Measurements from ENCODE around the gene TAB2. TPM values are rescaled to one million over a fixed set of nuclear protein-coding genes. Genes with fewer than 3 reads are reported as not detected.
"Not testable (repeated sequence)": the region's sequence is repeated elsewhere in the genome, so short reads cannot be mapped to it uniquely, and the experiment has no call there.

TAB2 gene
- total RNA-seq, 4 donors from 2014 or later: 48.2 to 84.6 (median 52.8) TPM

DNA sequence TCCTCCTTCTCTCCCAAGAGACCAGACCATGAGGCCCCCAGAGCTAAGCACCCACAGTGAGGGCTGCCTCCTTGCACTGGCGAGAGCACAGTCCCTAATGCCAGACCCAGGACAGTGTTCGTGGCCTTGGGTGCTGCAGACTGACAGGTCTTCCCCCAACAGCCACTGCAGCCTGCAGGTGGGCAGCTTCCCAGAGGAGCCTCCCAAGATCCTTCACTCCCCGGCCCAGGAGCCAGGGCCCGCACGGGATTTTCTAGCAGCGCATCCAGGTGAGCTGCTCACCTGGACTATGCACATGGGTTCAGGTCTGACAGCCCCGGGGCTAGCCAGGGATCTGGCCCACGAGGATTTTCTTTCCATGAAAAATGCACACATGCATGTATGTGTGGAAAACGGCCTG is 124.2 kb downstream of the TAB2 start:
- Histone ChIP-seq H3K27me3 (no peaks in the 10 kb centered on the region), H3K4me1 (peaks cover 0 to 4% (median 0%) of the 10 kb centered on the region in 4 donors), H3K27ac (no peak overlapping the region), H3K9me3 (no peaks in the 10 kb centered on the region), H3K4me3 (no peak overlapping the region), H3K36me3 (no peaks in the 10 kb centered on the region)
- no peak for DNase-seq
- TF ChIP-seq, protein P1, sequence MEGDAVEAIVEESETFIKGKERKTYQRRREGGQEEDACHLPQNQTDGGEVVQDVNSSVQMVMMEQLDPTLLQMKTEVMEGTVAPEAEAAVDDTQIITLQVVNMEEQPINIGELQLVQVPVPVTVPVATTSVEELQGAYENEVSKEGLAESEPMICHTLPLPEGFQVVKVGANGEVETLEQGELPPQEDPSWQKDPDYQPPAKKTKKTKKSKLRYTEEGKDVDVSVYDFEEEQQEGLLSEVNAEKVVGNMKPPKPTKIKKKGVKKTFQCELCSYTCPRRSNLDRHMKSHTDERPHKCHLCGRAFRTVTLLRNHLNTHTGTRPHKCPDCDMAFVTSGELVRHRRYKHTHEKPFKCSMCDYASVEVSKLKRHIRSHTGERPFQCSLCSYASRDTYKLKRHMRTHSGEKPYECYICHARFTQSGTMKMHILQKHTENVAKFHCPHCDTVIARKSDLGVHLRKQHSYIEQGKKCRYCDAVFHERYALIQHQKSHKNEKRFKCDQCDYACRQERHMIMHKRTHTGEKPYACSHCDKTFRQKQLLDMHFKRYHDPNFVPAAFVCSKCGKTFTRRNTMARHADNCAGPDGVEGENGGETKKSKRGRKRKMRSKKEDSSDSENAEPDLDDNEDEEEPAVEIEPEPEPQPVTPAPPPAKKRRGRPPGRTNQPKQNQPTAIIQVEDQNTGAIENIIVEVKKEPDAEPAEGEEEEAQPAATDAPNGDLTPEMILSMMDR (IDR thresholded peaks at IDR 0.05): no peak
- TF ChIP-seq POLR2A (IDR thresholded peaks at IDR 0.05): no peak

DNA sequence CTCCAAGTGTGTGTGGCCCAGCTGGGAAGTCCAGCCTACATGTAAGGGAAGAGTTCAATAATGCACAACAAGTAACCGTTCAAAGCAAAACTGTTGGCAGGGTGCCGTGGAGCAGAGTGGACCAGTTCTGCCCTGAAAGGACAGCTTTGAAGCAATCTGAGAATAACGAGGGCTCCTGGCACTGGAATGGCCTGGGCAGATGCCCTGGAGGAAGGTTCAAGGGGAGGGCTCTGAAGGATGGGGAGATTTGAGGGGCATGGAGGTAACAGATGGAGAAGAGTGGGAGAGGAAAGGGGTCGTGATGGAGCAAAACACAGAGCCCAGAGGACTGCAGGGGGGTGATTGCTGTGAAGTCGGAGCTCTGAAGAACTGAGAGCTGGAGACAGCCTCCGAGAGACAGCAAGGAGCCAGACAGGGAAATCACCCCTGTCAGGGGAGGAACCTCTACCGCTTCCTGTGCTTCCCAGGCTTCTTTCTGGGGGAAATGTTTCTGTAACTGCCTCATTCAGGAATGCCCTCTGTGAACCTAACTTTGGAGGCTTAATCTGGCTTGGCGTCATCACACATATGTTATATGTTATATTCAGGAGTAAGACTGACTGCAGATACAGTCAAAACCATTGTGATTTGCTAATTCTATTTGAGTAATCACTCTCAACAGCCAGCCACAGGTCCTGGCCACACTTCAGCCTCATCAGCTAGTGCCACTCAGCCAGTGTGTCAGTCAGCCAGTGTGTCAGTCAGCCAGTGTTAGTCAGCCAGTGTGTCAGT is 126.1 kb downstream of the TAB2 start:
- Histone ChIP-seq H3K4me3 (no peak overlapping the region), H3K27me3 (no peaks in the 10 kb centered on the region), H3K36me3 (no peaks in the 10 kb centered on the region), H3K27ac (no peak overlapping the region), H3K9me3 (no peaks in the 10 kb centered on the region), H3K4me1 (peaks cover 0 to 4% (median 0%) of the 10 kb centered on the region in 4 donors)
- no peak for DNase-seq
- no peak for TF ChIP-seq POLR2A (IDR thresholded peaks at IDR 0.05)
- TF ChIP-seq, protein P1 (IDR thresholded peaks at IDR 0.05): no peak

DNA sequence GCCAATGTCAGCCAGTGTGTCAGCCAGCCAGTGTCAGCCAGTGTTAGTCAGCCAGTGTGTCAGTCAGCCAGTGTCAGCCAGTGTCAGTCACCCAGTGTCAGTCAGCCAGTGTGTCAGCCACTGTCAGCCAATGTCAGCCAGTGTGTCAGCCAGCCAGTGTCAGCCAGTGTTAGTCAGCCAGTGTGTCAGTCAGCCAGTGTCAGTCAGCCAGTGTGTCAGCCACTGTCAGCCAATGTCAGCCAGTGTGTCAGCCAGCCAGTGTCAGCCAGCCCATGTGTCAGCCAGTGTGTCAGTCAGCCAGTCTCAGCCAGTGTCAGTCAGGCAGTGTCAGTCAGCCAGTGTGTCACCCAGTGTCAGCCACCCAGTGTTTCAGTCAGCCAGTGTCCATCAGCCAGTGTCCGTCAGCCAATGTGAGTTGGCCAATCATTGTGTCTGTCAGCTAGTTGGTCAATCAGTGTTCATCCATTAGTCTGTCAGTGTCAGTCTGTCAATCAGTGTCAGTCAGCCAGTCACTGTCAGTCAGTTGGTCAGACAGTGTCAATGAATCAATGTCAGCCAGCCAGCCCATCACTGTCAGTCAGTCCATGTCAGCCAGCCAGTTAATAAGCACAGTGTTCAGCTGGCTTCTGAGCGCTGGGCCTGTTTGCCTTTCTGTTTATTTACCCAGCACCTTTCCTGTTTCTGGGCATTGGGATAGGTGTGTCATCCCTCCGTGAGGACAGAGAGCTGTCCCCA is 127.0 kb downstream of the TAB2 start:
- H3K27me3 ChIP-seq, H3K4me1 ChIP-seq, H3K27ac ChIP-seq, DNase-seq, H3K4me3 ChIP-seq, H3K36me3 ChIP-seq, H3K9me3 ChIP-seq: not testable (repeated sequence)

DNA sequence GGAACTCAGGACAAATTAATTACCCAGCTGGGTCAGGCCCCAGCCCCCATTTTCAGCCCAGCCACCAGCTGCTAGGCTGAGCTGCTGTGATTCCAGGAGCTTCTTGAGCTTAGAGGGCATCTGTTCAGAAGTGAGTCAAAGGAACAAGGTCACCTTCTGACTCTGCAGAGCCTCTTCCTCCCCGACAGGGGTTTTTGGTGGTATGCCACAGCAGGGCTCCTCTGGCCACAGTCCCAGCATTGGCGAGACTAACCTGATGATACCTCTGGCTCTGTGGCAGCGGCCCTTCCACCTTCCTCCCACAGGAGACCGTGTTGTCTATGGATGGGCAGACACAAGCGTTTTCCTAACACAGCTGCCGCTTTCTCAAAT is 127.6 kb downstream of the TAB2 start:
- DNase-seq: peak in 1 of 3 donors; percentile 43
- no peaks in the 10 kb centered on the region for H3K9me3 ChIP-seq
- no peaks in the 10 kb centered on the region for H3K27me3 ChIP-seq
- no peak overlapping the region for H3K27ac ChIP-seq
- TF ChIP-seq POLR2A (IDR thresholded peaks at IDR 0.05): no peak
- H3K36me3 ChIP-seq: no peaks in the 10 kb centered on the region
- H3K4me3 ChIP-seq: no peak overlapping the region
- H3K4me1 ChIP-seq: peaks cover 0 to 5% (median 0%) of the 10 kb centered on the region in 4 donors

DNA sequence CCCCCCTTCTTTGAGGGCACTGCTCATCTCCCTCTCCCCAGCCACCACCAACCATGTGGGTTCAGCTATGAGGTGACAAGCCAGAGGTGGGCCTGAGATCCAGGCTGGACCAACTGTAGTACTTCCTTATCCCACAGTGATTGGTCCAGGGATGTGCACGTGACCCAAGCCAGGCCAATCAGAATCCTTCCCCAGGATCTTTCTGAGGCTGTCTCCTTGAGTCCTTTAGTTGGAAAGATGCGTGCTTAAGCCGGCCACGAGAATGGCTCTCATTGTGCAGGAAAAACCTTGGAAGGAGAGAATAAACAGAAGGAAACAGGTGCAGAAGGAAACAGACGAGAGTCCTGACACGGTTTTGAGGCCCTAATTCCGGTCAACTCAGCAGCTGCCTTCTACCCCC is 128.1 kb downstream of the TAB2 start:
- Histone ChIP-seq H3K27me3 (no peaks in the 10 kb centered on the region), H3K4me1 (peaks cover 0 to 10% (median 0%) of the 10 kb centered on the region in 4 donors), H3K4me3 (no peak overlapping the region), H3K9me3 (no peaks in the 10 kb centered on the region), H3K27ac (no peak overlapping the region), H3K36me3 (no peaks in the 10 kb centered on the region)
- TF ChIP-seq, protein P1 (IDR thresholded peaks at IDR 0.05): no peak
- TF ChIP-seq POLR2A (IDR thresholded peaks at IDR 0.05): no peak
- no peak for DNase-seq

DNA sequence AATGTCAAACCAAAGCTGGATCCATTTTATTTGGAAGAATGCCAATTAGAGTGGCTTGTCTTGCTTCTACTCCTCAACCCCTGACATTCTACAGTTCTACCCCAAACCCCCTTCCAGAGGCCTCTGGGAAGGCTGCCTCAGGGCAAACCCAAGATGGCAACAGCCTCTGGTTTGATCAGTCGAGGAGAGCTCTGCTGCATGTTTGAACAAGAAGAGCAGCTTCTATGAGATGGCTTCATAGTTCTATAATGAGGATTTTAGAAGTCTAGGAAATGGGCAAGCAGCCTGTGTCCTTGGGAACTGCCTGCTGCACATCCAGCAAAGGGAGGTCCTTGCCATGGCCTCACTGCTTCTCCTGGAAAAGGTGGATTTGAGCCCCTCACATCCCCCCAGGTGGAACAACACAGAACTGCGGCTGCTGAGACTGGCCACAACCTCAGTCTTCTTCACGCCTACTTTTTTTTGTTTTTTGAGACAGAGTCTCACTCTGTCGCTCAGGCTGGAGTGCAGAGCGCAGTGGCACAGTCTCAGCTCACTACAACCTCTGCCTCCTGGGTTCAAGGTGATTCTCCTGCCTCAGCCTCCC is 129.4 kb downstream of the TAB2 start:
- peaks cover 0 to 18% (median 0%) of the 10 kb centered on the region in 4 donors for H3K4me1 ChIP-seq
- H3K36me3 ChIP-seq: no peaks in the 10 kb centered on the region
- H3K9me3 ChIP-seq: no peaks in the 10 kb centered on the region
- DNase-seq: no peak
- no peaks in the 10 kb centered on the region for H3K27me3 ChIP-seq
- no peak overlapping the region for H3K4me3 ChIP-seq
- no peak overlapping the region for H3K27ac ChIP-seq
- TF ChIP-seq POLR2A (IDR thresholded peaks at IDR 0.05): no peak
- TF ChIP-seq, protein P1 (IDR thresholded peaks at IDR 0.05): no peak
